ENCODE measurements around the gene MGME1.
A peak's percentile ranks its signal among the peaks of the same experiment; 100 is the strongest.

The MGME1 gene

DNA sequence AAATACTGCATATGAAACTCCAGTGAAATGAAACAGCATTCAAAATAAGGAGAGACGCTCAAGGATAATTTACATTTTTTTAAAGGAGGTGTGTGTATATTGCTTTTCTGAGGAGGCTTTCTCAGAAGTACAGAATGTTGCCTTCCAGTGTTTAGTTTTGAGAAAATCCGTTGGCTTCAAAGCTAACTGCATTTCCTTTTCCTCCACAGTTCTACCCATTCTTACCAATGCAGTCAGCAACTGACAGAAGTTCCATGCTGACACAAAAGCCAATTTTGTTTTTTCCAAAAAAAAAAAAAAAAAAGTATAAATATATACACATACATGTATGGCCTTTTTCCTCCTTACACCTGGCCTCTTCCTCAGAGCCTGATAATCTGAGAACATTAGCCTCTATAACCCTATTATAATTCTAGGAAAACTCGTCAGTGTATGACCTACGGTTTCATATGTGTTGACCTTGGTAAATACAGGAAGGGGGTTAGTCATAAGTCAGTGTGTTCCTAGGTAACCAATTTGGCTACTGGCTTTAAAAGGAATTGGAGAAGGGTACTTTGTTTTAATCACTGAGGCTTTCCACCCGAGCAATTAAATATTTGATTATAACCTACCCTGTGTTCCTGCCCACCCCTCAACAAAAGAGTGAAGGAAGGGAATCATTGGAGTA, 24.2 kb downstream of the MGME1 start:
- DNase-seq (ENCODE audit: low read depth in 3 of 3) = no peak

DNA sequence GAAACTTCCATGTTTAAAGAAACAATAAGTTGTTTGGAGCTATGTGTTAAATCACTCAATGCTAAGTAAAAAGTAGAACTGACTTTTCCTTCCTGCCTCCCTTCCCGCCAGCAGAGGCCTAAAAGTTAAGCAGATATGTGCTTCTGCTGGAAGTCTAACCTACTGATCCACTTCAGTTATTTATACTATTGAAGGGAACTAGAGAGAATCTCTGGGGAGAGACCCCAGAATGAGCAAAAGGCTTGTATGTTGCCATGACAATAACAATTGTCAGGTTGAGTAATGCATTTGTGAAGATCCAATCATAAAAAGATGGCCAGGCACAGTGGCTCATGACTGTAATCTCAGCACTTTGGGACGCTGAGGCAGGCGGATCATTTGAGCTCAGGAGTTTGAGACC, 24.7 kb downstream of the MGME1 start:
- DNase-seq (ENCODE audit: low read depth in 3 of 3) = no peak

- peak in 1 of 3 experiments; percentile 7 for DNase-seq (ENCODE audit: low read depth in 3 of 3)
These were observed 27.4 kb downstream of the MGME1 start for GRCh38 chr20:17995967-17996819.

- DNase-seq (ENCODE audit: low read depth in 3 of 3) = no peak
These were observed 29.6 kb downstream of the MGME1 start for GRCh38 chr20:17998446-17998845.

DNA sequence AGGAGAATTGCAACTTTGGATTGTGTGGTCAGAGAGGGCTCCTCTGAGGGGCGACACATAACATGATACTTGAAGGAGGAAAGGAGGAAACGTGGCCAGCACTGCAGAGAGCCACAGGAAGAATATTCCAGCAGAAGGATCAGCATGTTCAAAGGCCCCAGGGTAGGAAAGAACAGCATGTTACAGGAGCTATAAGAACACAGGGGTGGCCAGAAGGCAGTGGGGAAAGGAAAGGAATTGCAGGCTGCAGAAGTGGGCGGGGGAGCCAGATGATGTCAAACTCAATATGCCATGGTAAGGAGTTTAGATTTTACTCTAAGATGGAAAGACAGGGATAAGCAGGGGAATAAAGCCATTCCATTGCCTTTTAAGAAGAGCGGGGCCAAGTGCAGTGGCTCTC, 30.7 kb downstream of the MGME1 start:
- DNase-seq (ENCODE audit: low read depth in 3 of 3) = no peak

DNA sequence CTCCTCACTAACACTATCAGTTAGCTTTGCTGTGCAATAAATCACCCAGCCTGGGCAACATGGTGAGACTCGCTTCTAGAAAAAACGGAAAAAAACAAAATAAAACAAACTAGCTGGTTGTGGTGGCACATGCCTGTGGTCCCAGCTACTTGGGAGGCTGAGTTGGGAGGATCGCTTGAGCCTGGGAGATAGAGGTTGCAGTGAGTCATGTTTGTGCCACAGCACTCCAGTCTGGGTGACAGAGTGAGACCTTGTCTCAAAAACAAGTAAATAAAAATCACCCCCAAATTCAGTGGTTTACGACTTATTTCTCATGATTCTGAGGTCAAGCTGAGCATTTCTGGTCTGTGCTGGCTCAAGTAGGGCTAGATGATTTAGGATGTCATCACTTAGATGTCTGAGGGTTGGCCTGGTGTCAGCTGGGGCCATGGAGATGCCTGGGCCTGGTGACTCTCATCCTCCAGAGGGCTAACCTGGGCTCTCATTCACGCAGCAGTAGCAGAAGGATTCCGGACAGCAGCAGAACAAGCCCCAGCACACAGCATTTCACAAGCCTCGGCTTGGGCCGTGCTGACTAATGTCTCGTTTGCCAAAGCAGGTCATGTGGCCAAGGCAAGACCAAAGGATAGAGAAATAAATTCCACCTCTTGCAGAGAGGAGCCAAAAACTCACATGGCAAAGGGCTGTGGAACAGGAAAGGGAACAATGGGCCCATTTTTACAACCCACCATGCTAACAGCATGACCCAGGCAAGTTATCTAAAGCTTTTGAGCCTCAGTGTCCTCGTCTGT, 32.5 kb downstream of the MGME1 start:
- no peak for DNase-seq (ENCODE audit: low read depth in 3 of 3)

DNA sequence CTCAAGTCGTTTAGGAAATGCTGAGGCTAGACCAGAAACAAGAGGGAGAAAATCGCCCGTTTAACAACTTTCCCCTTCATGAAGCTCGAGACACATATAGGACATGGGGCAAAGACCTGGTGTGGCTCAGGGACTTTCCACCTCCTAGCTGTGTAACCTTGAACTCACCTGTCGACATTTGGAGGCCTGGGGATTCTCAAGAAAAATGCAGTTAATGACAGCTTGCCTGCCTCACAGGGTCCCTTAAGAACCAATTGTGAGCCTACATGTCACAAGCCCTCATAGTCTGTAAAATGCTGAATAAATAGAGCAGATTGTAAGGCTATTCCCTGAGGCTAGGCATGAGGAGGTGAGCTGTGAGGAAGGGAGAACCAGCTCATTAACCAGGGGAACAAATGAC, 35.1 kb downstream of the MGME1 start:
- DNase-seq (ENCODE audit: low read depth in 3 of 3) = no peak

DNA sequence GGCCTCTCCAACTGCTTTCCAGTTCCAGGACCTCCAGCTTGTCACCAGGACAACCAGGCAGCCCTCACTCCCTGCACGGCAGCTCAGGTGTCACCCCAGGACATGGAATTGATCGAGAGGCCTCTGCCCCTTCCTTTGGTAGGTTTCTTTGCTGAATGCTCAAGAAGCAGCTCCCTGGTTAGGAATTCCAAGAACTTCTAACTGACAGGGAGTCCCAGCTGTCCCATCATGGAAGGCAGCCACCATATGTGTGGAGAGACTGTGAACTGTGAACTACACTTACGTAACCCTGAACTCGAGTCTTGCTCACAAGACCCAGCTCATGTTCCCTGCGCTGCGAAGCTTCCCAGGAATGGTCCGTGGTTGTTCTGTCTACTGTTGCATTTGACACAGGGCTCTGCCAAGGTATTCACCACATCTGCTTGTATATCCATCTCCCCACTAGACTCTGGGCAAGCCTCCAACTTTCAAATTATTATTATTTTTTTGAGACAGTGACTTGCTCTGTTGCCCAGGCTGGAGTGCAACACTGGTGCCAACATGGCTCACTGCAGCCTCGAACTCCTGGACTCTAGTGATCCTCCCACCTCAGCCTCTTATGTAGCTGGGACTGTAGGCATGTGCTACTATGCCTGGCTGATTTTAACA, 35.7 kb downstream of the MGME1 start:
- DNase-seq (ENCODE audit: low read depth in 3 of 3) = no peak

GRCh38 chr20:18005170-18005989, 36.6 kb downstream of the MGME1 start:
- no peak for DNase-seq (ENCODE audit: low read depth in 3 of 3)

- DNase-seq (ENCODE audit: low read depth in 3 of 3) = no peak
These were observed 37.2 kb downstream of the MGME1 start for GRCh38 chr20:18005990-18006364.

DNA sequence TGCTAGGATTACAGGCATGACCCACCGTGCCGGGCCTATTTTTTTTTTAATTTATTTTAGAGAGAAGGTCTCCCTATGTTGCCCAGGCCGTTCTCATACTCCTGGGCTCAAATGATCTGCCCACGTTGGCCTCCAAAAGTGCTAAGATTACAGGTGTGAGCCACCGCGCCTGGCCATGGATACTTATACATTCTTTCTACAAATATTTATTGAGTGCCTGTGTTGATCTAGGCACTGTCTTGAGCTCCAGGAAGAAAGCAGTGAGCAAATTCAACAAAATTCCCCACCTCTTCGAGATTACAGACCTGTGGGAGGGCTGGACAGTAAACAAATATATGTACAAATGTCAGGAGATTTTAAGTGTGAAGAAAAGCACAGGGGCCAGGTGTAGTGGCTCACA, 37.9 kb downstream of the MGME1 start:
- no peak for DNase-seq (ENCODE audit: low read depth in 3 of 3)

GRCh38 chr20:18007534-18008292, 38.9 kb downstream of the MGME1 start:
- no peak for DNase-seq (ENCODE audit: low read depth in 3 of 3)

DNA sequence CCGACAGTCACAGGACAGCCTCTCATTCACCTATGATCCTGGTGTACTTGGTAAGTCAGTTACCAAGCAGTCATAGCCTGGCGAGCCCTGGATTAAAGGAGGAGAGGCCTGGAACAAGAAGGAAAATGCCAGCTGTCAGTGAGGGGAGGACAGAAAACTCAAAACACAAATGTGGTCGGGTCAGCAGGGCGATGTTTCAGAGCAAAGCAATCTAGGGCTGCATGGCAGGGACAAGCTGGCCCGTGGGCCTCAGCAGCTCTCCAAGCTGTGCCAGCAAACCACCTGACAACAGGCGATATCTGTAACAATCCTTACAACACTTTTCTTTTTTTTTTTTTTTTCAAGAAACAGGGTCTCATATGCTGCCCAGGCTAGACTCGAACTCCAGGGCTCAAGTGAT, 40.3 kb downstream of the MGME1 start:
- DNase-seq (ENCODE audit: low read depth in 3 of 3) = no peak

GRCh38 chr20:18011482-18011881, 42.7 kb downstream of the MGME1 start:
- no peak for DNase-seq (ENCODE audit: low read depth in 3 of 3)

DNA sequence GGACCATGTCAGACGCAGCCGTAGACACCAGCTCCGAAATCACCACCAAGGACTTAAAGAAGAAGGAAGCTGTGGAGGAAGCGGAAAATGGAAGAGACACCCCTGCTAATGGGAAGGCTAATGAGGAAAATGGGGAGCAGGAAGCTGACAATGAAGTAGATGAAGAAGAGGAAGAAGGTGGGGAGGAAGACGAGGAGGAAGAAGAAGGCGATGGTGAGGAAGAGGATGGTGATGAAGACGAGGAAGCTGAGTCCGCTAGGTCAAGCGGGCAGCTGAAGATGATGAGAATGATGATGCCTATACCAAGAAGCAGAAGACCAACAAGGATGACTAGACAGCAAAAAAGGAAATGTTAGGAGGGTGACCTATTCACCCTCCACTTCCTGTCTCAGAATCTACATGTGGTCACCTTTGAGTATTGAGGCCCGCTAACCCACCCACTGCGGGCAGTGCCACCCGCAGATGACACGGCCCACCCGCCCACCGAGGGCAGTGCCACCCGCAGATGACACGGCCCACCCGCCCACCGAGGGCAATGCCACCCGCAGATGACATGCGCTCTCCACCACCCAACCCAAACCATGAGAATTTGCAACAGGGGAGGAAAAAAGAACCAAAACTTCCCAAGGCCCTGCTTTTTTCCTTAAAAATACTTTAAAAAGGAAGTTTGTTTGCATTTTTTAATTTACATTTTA, 43.3 kb downstream of the MGME1 start:
- DNase-seq (ENCODE audit: low read depth in 3 of 3) = no peak

DNA sequence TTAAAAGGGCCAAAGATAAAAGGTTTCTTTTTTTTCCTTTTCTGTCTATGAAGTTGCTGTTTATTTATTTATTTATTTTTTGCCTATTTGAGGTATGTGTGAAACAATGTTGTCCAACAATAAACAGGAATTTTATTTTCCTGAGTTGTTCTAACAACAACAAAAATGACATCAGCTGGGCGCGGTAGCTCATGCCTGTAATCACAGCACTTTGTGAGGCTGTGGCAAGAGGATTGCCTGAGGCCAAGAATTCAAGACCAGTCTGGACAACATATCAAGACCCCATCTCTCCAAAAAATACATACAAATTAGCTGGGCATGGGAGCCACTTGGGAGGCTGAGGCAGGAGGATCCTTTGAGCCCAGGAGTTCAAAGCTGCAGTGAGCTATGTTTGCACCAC, 44.1 kb downstream of the MGME1 start:
- DNase-seq (ENCODE audit: low read depth in 3 of 3) = no peak

- no peak for DNase-seq (ENCODE audit: low read depth in 3 of 3)
These were observed 45.6 kb downstream of the MGME1 start for GRCh38 chr20:18014411-18014810.

DNA sequence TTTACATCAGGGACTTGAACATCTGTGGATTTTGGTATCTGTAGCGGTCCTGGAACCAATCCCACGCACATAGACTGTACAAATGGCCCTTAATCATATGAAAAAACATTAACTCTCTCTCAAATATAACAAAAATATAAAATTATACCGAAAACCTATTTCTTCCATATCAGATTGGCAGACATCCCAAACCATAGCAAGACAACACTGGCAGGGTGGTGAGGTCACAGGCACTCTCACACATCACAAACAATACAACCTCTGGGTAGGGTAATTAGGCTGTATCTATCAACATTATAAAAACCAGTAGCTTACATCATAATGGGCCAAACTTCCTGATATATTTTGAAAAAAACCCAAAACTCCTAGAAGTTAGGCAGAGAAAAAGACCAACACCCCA, 48.0 kb downstream of the MGME1 start:
- no peak for DNase-seq (ENCODE audit: low read depth in 3 of 3)

- DNase-seq (ENCODE audit: low read depth in 3 of 3) = no peak
These were observed 49.3 kb downstream of the MGME1 start for GRCh38 chr20:18018100-18018499.

DNA sequence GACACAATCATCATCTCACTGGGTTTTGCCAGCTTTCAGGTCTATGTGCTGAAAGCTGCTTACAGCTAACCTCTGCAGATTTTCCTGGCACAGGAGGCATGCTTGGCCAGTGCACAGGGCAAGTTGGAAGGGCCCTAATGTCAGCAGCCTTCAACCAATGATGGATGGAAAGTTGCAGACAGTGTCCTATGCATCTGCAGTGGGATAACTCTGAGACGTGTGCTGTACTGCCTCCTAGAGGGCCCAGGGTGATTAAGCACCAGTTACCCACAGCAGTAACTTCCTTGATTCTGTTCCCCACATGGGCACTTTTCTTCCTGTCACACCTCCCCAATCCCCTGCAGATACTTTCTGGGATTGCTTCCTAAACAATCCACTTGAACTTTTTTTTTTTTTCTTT, 50.2 kb downstream of the MGME1 start:
- no peak for DNase-seq (ENCODE audit: low read depth in 3 of 3)

Measured in stimulated activated CD4-positive, alpha-beta T cell treated with anti-CD3 and anti-CD28 coated beads, TNF-alpha, amount 100 ng/mL, for 4 hours (primary cell).